Nephron progenitor cell (in vitro differentiated cells): ENCODE measurements around the gene GPR161.

Experiments used
- DNase-seq: peaks from one replicate; pipeline ENCODE4 v3.0.0; 2021
- H3K27ac Mint-ChIP-seq: 2 replicates; pipeline ENCODE4 v1.8.0; 2021; ENCODE audit warnings: mild to moderate bottlenecking, moderate library complexity, mixed read lengths
- H3K27me3 Mint-ChIP-seq: 2 replicates; pipeline ENCODE4 v1.8.0; 2021; ENCODE audit warnings: mild to moderate bottlenecking, low read depth, mixed read lengths; ENCODE audit not compliant: poor library complexity
- H3K36me3 Mint-ChIP-seq: 2 replicates; pipeline ENCODE4 v1.8.0; 2021; ENCODE audit warnings: low read depth, mixed read lengths
- H3K4me1 Mint-ChIP-seq: 2 replicates; pipeline ENCODE4 v1.8.0; 2021; ENCODE audit warnings: mixed read lengths
- H3K4me3 Mint-ChIP-seq: 2 replicates; pipeline ENCODE4 v1.8.0; 2021; ENCODE audit warnings: mild to moderate bottlenecking, moderate library complexity, mixed read lengths
- H3K9me3 Mint-ChIP-seq: 2 replicates; pipeline ENCODE4 v1.8.0; 2021; ENCODE audit warnings: mild to moderate bottlenecking, moderate library complexity, mixed read lengths
- CTCF ChIP-seq: fragments of 200-600 bp; sonication (generic); IDR thresholded peaks from 2 replicates; pipeline ENCODE4 v1.5.0; 2021; ENCODE audit warnings: antibody characterized with exemption

Gene GPR161

GRCh38 chr1:168135116-168135920 lies 1.4 kb downstream of the GPR161 start:
- H3K4me3 Mint-ChIP-seq: peak overlapping the region; percentile 98
- no peak for TF ChIP-seq CTCF
- H3K27me3 Mint-ChIP-seq: no peaks in the 10 kb centered on the region
- H3K27ac Mint-ChIP-seq: peak overlapping the region; percentile 91
- peaks cover 35% of the 10 kb centered on the region for H3K36me3 Mint-ChIP-seq
- peaks cover 51% of the 10 kb centered on the region for H3K4me1 Mint-ChIP-seq
- peak; percentile 15 for DNase-seq
- H3K9me3 Mint-ChIP-seq: no peaks in the 10 kb centered on the region

GRCh38 chr1:168134642-168135041 lies 2.1 kb downstream of the GPR161 start:
- Mint-ChIP-seq H3K27ac (peak overlapping the region; percentile 91), H3K9me3 (peaks cover 6% of the 10 kb centered on the region), H3K36me3 (peaks cover 42% of the 10 kb centered on the region), H3K27me3 (no peaks in the 10 kb centered on the region), H3K4me3 (peak overlapping the region; percentile 98), H3K4me1 (peaks cover 51% of the 10 kb centered on the region)
- TF ChIP-seq CTCF: no peak
- DNase-seq: peak; percentile 13

GRCh38 chr1:168134132-168134531 lies 2.6 kb downstream of the GPR161 start:
- no peak overlapping the region for H3K27ac Mint-ChIP-seq
- peak overlapping the region; percentile 98 for H3K4me3 Mint-ChIP-seq
- peaks cover 51% of the 10 kb centered on the region for H3K4me1 Mint-ChIP-seq
- peaks cover 47% of the 10 kb centered on the region for H3K36me3 Mint-ChIP-seq
- no peak for DNase-seq
- TF ChIP-seq CTCF: no peak
- H3K9me3 Mint-ChIP-seq: peaks cover 7% of the 10 kb centered on the region
- no peaks in the 10 kb centered on the region for H3K27me3 Mint-ChIP-seq

GRCh38 chr1:168129933-168130332 lies 6.8 kb downstream of the GPR161 start:
- Mint-ChIP-seq H3K27me3 (no peaks in the 10 kb centered on the region), H3K9me3 (peaks cover 30% of the 10 kb centered on the region), H3K4me1 (peaks cover 28% of the 10 kb centered on the region), H3K4me3 (no peak overlapping the region), H3K27ac (no peak overlapping the region), H3K36me3 (peaks cover 87% of the 10 kb centered on the region)
- TF ChIP-seq CTCF: no peak
- DNase-seq: no peak

GRCh38 chr1:168127503-168127902 lies 9.2 kb downstream of the GPR161 start:
- H3K4me1 Mint-ChIP-seq: peaks cover 20% of the 10 kb centered on the region

More at GRCh38 chr1:168127503-168127902, 9.2 kb downstream of the GPR161 start:
- no peak overlapping the region for H3K27ac Mint-ChIP-seq
- peaks cover 90% of the 10 kb centered on the region for H3K36me3 Mint-ChIP-seq
- H3K27me3 Mint-ChIP-seq: no peaks in the 10 kb centered on the region
- no peak for DNase-seq
- H3K4me3 Mint-ChIP-seq: no peak overlapping the region
- peaks cover 30% of the 10 kb centered on the region for H3K9me3 Mint-ChIP-seq
- no peak for TF ChIP-seq CTCF
